ENCODE results near the gene CXCL1.
A peak's percentile ranks its signal among the peaks of the same experiment; 100 is the strongest.

CXCL1 gene

DNA sequence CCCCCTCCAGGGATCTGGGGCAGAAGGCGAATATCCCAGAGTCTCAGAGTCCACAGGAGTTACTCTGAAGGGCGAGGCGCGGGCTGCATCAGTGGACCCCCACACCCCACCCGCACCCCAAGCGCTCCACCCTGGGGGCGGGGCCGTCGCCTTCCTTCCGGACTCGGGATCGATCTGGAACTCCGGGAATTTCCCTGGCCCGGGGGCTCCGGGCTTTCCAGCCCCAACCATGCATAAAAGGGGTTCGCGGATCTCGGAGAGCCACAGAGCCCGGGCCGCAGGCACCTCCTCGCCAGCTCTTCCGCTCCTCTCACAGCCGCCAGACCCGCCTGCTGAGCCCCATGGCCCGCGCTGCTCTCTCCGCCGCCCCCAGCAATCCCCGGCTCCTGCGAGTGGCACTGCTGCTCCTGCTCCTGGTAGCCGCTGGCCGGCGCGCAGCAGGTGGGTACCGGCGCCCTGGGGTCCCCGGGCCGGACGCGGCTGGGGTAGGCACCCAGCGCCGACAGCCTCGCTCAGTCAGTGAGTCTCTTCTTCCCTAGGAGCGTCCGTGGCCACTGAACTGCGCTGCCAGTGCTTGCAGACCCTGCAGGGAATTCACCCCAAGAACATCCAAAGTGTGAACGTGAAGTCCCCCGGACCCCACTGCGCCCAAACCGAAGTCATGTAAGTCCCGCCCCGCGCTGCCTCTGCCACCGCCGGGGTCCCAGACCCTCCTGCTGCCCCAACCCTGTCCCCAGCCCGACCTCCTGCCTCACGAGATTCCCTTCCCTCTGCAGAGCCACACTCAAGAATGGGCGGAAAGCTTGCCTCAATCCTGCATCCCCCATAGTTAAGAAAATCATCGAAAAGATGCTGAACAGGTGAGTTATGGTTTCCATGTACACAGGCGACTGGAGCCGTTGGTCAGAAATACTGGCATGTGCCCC is at the start of gene CXCL1:
Gene CXCL1, plus strand, starts transcription at position 264 of the 926 bp plus-strand sequence. Its CDS starts 78 bp downstream, at position 342.
- Histone ChIP-seq H3K9ac (ENCODE audit: low read length) (no peak within 1 kb of the TSS), H3K4me2 (ENCODE audit: low read depth, low read length) (peak within 1 kb of the TSS; percentile 7; the same call in 1 of the 2 replicates), H3K27me3 (replicated peaks; ENCODE audit: insufficient read depth, low read length) (no peaks in the 10 kb centered on the region), H3K36me3 (replicated peaks; ENCODE audit: insufficient read depth, low read length) (no peaks in the 10 kb centered on the region), H3K79me2 (ENCODE audit: low read length) (no peaks in the 10 kb centered on the region), H3K4me3 (ENCODE audit: low read length) (no peak within 1 kb of the TSS), H3K4me1 (ENCODE audit: low read length) (no peaks in the 10 kb centered on the region), H2AFZ (ENCODE audit: low read length) (no peak within 1 kb of the TSS), H3K9me2 (replicated peaks; ENCODE audit: insufficient read depth, low read length) (no peaks in the 10 kb centered on the region), H3F3A (ENCODE audit: insufficient read depth, low read length) (no peaks in the 10 kb centered on the region), H3K9me3 (replicated peaks; ENCODE audit: insufficient read depth, low read length) (no peaks in the 10 kb centered on the region), H4K20me1 (ENCODE audit: insufficient read depth, low read length) (no peaks in the 10 kb centered on the region), H3K27ac (ENCODE audit: low read length) (no peak within 1 kb of the TSS)
- TF ChIP-seq EZH2phosphoT487 (IDR thresholded peaks at IDR 0.05; ENCODE audit: low read length) (no peak), CTCF (IDR thresholded peaks at IDR 0.05; ENCODE audit: low read length) (no peak), EZH2 (optimal IDR thresholded peaks at IDR 0.05; ENCODE audit: low read depth, low read length) (no peak)
- DNase-seq: no peak

DNA sequence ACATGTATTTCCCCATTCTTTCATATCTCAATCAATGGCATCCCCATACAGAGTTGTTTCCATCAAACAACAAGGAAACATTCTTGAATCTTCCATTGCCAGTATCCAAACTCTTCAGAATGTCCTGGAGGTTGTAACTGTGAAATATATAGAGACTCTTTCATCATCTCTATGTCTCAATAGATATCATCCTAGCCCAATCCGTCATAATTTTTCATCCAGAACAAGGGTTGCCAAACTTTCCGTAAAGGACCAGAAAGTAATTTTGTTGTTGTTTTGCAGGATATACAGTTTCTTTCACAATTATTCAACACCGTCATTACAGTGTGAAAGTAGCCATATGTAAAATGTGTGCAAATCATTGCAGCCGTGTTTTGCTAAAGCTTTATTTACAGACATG is 47.9 kb upstream of the CXCL1 start:
- no peak overlapping the region for H3K9ac ChIP-seq (ENCODE audit: low read length)
- H3K9me3 ChIP-seq (replicated peaks; ENCODE audit: insufficient read depth, low read length): no peaks in the 10 kb centered on the region
- no peaks in the 10 kb centered on the region for H3K36me3 ChIP-seq (replicated peaks; ENCODE audit: insufficient read depth, low read length)
- H3K4me2 ChIP-seq (ENCODE audit: low read depth, low read length): no peak overlapping the region
- no peaks in the 10 kb centered on the region for H3K27me3 ChIP-seq (replicated peaks; ENCODE audit: insufficient read depth, low read length)
- peaks cover 14% of the 10 kb centered on the region for H3F3A ChIP-seq (ENCODE audit: insufficient read depth, low read length)
- no peak for DNase-seq
- H2AFZ ChIP-seq (ENCODE audit: low read length): no peak overlapping the region
- no peaks in the 10 kb centered on the region for H3K9me2 ChIP-seq (replicated peaks; ENCODE audit: insufficient read depth, low read length)
- H4K20me1 ChIP-seq (ENCODE audit: insufficient read depth, low read length): no peaks in the 10 kb centered on the region
- TF ChIP-seq EZH2phosphoT487 (IDR thresholded peaks at IDR 0.05; ENCODE audit: low read length): no peak
- TF ChIP-seq CTCF (IDR thresholded peaks at IDR 0.05; ENCODE audit: low read length): no peak
- TF ChIP-seq EZH2 (optimal IDR thresholded peaks at IDR 0.05; ENCODE audit: low read depth, low read length): no peak
- peaks cover 21% of the 10 kb centered on the region for H3K4me1 ChIP-seq (ENCODE audit: low read length)
- no peaks in the 10 kb centered on the region for H3K79me2 ChIP-seq (ENCODE audit: low read length)
- H3K4me3 ChIP-seq (ENCODE audit: low read length): no peak overlapping the region
- H3K27ac ChIP-seq (ENCODE audit: low read length): no peak overlapping the region

- Histone ChIP-seq H2AFZ (ENCODE audit: low read length) (no peak overlapping the region), H3K9me2 (replicated peaks; ENCODE audit: insufficient read depth, low read length) (no peaks in the 10 kb centered on the region), H3K4me1 (ENCODE audit: low read length) (peaks cover 10% of the 10 kb centered on the region), H4K20me1 (ENCODE audit: insufficient read depth, low read length) (no peaks in the 10 kb centered on the region), H3K27ac (ENCODE audit: low read length) (no peak overlapping the region), H3K9ac (ENCODE audit: low read length) (no peak overlapping the region), H3K27me3 (replicated peaks; ENCODE audit: insufficient read depth, low read length) (no peaks in the 10 kb centered on the region), H3K4me3 (ENCODE audit: low read length) (no peak overlapping the region), H3K79me2 (ENCODE audit: low read length) (no peaks in the 10 kb centered on the region), H3K4me2 (ENCODE audit: low read depth, low read length) (no peak overlapping the region), H3K9me3 (replicated peaks; ENCODE audit: insufficient read depth, low read length) (no peaks in the 10 kb centered on the region), H3K36me3 (replicated peaks; ENCODE audit: insufficient read depth, low read length) (no peaks in the 10 kb centered on the region), H3F3A (ENCODE audit: insufficient read depth, low read length) (peaks cover 4% of the 10 kb centered on the region)
- DNase-seq: no peak
- TF ChIP-seq EZH2phosphoT487 (IDR thresholded peaks at IDR 0.05; ENCODE audit: low read length): no peak
- TF ChIP-seq EZH2 (optimal IDR thresholded peaks at IDR 0.05; ENCODE audit: low read depth, low read length): no peak
- no peak for TF ChIP-seq CTCF (IDR thresholded peaks at IDR 0.05; ENCODE audit: low read length)
Observed at GRCh38 chr4:73822389-73822788, 46.8 kb upstream of the CXCL1 start.
